NCI-H1417 (cell line): ENCODE results near the gene CCDC30.
"Not testable (repeated sequence)": the region's sequence is repeated elsewhere in the genome, so short reads cannot be mapped to it uniquely, and the experiment has no call there.

Experiments used
- DNase-seq, 3 experiments: peaks; one replicate each; lab custom pipeline; 2025; lab: John Stamatoyannopoulos, UW

Gene CCDC30

GRCh38 chr1:42657981-42658876, 195.1 kb downstream of the CCDC30 start, which contains the start of gene PPIH:
PPIH (plus strand) TSS chr1:42658423; CDS start chr1:42658447, 24 bp downstream.
- DNase-seq: peak; percentile 91 to 96 (median 92)

DNA sequence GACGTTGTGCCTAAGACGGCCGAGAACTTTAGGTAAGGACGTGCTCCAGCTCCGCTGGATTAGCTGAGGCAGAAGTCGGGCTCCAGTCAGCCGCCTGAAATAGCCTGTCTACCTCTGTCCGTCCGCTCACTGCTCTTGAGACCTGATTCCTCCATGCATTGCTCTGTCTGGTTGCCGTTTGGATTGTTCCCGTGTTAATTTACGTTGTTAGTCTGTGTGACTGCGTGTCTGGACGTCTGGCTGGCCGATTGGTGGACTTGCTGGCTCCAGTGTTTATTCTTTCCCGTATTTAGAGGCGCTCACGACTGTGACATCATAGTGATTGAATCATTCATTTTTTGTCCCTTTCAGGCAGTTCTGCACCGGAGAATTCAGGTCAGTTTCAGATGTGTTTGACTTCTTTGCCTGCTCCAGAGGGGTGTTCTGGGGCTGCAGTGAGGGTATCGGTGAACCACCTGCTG, 195.8 kb downstream of the CCDC30 start:
- peak in 1 of 3 experiments; percentile 52 for DNase-seq

GRCh38 chr1:42660907-42661500, 197.9 kb downstream of the CCDC30 start:
- no peak for DNase-seq

- DNase-seq: no peak
Observed at GRCh38 chr1:42669936-42670335, 206.8 kb downstream of the CCDC30 start.

DNA sequence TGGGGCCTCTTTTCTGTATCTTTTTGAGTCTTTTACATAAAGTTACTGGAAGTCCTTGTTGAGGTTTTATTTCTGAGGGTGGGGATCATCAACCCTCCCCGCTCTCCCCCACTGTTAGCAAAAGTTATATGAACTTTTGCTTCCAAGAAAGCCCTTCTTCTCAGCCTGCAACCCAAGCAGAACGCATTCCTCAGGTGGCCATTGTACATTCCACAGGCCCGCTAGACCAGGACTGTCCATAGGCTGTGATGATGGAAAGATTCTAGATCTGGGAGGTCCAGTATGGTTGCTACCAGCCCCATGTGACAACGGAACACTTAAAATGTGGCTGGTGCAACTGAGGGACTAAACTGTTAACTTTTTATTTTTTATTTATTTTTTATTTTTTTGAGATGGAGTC, 207.3 kb downstream of the CCDC30 start:
- DNase-seq: no peak

DNA sequence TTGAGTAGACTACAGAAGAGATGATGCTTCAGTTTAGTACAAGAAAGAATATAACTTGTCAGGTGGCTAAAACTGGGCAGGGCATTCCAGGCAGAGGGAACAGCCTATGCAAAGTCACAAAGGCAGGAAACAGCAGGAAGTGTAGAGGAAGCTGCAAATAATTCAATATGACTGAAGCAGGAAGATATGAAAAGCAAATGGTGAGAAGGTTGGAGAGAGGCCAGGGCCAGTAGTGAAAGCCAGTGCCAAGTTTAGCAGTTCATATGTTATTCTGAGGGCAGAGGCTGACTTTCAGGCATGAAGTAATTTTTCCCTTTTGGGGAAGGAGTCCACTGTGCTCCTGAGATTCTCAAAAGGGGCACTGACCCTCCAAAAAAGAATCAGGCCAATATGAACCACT, 211.1 kb downstream of the CCDC30 start:
- DNase-seq: no peak

GRCh38 chr1:42674682-42675081, 211.6 kb downstream of the CCDC30 start:
- no peak for DNase-seq

DNA sequence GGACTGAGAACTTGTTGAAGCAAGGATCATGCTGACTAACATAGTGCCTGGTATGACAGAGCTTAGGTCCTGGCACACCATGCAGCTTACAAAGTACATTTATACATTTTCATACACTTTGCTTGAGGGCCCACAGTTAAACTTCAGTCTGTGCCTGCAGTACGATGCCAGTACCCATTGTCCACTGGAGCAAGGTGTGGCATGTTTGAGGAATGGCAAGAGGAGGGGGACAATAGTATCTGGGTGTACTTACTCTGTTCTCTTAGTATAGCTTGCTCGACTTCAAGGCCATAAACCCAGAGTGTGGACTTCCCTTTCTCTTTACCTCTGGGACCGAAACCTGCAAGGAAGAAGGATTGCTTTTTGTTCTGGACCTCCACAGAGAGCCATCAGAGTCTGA, 212.4 kb downstream of the CCDC30 start:
- no peak for DNase-seq

- no peak for DNase-seq
Observed at GRCh38 chr1:42676534-42677087, 213.5 kb downstream of the CCDC30 start.

DNA sequence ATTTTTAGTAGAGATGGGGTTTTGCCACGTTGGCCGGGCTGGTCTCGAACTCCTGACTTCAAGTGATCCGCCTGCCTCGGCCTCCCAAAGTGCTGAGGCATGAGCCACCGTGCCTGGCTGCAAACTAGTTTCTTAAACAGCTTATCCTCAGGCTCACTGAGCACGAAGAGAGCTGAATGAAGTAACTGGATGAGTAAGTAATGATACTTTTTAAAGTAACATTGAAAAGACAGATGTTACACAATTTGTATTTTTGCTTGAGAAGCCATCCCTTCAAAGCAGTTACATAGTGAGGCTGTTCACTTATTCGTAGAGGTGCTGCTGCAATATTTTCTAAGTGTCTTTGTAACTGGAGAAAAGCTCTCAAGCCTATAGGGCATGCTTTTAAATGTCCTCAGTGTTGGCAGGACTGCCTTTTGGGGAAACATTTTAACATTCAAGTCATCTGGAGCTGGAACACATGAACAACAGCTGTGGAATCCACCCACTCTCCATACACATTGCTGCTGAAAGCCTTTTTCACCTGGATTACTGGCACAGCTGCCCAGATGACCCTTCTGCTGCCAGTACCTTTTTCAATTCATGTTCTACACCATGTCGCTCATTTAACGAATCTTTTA, 216.4 kb downstream of the CCDC30 start:
- no peak for DNase-seq

GRCh38 chr1:42680055-42680454, 217.0 kb downstream of the CCDC30 start:
- DNase-seq: no peak

GRCh38 chr1:42680921-42681683, 218.0 kb downstream of the CCDC30 start:
- peak; percentile 42 to 69 (median 54) for DNase-seq

- DNase-seq: peak; percentile 97 to 99 (median 98)
Observed at GRCh38 chr1:42681741-42682483, 218.8 kb downstream of the CCDC30 start, which contains the start of gene YBX1. YBX1 (plus strand) TSS chr1:42682418; CDS start chr1:42682566, 148 bp downstream.

GRCh38 chr1:42682484-42682738, 219.3 kb downstream of the CCDC30 start:
- DNase-seq: not testable (repeated sequence)

DNA sequence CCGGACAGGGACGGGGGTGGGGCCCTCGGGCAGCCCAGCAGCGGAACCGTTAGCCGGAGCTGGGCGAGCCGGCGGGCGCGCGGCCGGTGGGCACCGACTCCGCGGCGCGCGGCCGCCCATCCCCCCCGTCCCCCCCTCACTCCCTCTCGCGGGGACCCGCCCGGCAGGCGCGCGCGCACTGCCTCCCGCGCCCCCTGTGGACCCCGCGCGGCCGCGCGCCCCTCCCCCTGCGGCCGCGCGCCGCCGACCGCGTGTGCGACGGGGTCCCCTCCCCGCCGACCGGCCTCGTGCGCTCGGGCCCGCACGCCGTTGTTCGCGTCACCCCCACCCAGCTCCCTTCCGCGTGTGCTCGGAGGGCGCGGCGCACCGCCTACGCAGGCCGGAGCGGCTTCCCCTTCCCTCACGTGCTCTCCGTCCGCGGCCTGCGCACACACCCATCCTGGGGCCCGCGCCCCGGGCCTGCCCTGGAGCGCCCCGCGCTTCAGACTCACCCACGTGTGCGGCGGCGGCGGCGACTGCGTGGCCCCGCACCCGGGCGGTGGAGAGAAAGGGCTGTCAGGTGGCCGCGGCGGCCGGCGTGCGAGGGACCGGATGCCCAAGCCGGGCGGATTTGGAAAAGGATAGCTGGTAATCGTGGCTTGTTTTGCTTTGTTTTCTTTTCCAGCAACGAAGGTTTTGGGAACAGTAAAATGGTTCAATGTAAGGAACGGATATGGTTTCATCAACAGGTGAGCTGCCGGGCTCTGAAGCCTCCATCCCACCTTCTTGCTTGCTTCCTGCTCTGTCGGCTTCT, 219.8 kb downstream of the CCDC30 start:
- peak; percentile 58 to 75 (median 74) for DNase-seq

DNA sequence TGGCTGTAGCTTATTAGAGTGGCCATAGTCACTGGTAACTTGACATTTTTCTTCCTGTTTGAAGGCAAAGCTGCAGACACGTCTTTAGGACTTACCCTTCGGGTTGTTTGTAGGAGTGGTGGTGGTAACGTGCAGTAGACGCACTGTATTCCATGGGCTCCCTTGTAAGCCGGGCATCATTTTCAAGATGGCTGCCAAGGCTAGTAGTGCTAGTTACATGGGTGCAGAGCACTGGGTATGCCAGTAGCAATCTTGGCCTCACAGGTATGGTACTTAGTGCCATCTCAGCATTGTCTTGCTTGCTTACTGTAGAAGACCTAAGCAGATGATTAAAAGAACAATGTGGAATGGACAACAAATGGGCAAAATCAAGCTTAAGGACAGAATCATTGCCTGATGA, 221.1 kb downstream of the CCDC30 start:
- DNase-seq: no peak

GRCh38 chr1:42686418-42686817, 223.3 kb downstream of the CCDC30 start:
- no peak for DNase-seq

DNA sequence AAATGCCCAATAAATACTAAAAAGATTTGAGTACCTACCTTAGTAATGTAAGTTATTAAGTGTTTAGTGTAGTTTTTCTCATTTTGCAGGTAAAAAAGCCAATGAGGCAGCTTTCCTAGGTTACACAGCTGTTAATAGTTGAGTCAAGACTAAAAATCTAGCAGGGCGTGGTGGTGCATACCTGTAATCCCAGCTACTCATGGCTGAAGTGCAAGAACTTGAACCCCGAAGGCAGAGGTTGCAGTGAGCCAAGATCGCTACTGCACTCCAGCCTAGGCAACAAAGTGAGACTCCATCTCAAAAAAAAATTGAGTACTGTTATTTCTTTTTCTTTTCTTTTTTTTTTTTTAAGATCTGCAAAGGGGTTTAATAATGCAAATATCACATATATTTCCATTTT, 226.8 kb downstream of the CCDC30 start:
- DNase-seq: no peak

DNA sequence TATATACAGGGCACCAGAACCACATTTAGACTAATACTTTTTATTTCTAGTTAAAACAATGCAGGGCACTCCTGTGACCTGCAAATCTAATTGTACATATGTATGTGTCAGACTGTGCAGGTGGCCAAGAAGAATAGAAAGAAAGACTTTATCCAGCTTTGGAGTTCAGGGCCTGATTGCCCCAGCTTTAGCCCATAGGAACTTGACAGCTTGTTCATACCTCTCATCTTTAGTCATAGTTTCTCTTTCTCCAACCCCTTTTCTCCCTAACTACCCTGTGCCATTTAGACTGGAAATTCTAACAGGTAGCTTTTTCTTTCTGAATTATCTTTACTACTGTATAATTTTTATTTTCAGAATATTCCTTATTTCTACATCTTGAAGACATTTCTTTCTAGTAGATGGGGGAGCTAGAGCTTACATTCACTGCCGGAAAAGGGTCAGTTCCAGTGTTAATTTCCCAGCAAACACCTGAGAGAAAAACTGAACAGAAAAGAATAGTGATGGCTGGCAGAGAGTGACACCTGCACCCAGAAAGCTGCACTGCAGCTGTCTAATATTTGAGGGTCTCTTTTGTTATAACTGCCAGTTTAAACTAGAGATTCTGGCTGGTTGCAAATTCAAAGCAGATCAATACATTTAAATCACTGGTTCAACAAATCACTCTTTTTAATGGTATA, 227.5 kb downstream of the CCDC30 start:
- no peak for DNase-seq

DNA sequence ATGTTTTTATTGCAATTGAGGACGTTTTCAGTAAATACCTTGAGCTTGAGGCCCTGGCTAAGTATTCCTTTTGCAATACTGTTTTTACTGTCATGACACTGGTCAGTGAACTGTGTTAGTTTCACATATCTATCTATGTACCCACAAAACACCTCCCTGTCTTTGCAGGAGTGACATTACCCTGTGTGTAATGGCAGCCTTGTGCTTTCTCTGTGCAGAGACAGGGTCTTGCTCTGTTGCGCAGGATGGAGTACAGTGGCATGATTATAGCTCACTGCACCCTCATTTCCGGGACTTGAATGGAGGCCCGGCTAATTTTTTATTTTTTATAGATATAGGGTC, 228.0 kb downstream of the CCDC30 start:
- no peak for DNase-seq
